Stimulated activated CD4-positive, alpha-beta T cell treated with anti-CD3 and anti-CD28 coated beads, Interleukin-4, amount 100 ng/mL, for 1 hour (primary cell): ENCODE results near the gene SETBP1.

Experiments used
- DNase-seq: peaks from one replicate; pipeline ENCODE4 v3.0.0-alpha.2; 2020

SETBP1 gene

DNA sequence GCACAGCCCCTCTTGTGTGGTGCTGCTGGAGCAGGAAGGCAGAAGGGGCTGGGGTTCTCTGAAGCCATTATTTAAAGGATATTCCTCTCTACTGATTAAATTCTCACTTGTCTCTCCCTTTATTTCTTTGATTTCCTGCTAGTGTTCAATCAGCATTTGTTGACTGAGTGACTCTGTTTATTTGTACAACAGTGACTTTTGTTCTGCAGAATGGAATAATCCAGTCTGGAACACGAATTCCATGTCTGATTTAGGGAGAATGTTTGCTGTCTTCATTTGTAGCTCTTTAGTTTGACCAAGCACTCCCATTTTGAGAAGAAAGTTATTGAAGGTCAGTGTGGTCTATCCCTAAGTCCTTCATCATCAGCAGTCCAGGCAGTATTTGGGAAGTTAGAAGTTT, 141.2 kb downstream of the SETBP1 start:
- DNase-seq: no peak

DNA sequence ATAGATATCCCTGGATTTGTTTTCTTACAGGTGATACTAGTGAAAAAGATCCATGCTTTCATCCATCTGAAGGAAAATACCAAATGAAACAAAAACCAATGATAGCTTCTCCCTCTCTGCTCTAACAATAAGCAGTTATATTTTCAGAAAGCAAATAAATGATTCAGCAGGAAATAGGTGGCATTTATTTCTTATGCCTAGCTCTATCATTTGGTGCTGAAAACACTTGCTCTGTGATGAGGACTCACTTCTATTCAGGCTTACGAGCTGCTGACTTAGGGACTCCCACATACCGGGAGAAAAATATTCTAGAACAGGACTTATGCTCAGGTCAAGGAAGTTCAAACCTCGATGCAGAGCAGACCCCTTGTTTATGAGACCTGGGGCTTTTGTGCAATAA, 142.6 kb downstream of the SETBP1 start:
- DNase-seq: no peak

DNA sequence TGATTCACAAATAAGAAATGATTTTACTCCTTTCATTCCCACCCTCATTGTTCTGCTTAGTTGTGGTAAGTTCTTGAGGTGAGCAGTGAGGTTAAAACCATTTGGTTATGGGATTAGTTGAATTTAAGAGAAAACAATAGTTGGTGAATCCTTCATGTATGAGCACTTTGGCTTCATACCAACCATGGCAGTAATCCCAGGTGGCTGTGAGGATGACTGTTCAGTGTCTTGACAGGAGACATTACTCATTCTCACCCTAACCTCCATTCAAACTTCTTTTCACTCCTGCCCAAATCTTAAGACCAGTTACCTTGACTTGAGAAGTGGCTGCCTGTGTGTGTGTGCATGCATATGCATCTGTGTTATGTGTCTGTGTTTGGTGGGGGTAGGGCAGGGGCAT, 143.1 kb downstream of the SETBP1 start:
- DNase-seq: no peak

DNA sequence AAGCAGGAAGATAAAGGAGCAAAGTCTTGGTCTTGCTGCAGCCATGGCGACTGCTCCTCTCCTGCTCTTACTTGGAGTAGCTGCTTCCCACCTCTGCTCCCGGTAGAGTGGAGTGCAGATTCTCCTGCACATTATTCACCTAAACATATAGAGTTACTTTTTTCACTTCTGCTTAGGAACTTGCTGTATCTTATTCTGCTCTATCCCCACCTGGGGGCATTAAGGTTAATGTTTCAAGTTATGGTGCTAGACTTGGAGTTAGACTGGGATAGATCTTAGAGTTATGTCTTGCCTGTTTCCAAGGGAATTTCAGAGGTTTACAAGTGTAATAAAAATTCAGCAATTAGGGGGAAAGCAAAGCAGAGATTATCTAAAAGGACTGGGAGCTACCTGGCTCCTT, 144.2 kb downstream of the SETBP1 start:
- no peak for DNase-seq

DNA sequence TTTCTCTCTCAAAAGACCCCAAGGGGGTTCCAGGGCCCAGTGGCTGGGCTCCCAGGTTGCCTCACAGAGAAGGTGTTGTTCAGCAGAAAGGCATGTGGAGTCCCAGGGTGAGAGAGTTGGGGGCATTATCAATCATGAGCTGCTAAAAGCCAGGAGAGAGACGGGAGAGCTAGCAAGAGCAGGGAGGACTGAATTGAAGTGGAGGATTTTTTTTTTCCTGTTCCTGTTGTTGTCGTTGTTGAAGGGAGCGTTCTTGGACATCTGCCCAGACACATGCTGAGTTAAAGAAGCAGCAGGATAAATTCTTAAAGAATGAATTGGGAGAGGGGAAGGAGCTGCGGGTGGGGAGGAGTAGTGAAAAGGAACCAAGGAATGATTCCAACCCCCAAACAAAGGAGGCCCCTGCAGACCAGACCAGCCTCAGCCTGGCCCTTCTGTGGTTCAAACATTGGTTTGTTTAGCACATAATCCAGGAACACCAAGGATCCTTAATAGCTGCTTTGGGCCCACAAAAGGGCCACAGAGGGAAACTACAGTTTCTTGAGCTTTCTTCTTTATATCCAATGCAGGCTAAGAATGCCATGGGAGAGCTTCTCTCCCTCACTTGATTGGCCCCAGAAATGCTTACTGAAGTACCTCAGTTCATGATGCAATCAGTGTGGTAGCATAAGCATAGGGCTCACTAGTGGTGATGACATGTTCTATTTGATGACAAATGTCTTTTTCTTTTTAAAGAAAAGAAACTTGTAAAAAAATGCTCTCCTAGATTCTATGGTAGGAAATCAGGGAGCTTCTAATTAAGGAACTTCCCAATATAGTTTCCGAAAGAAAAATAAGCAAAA, 146.0 kb downstream of the SETBP1 start:
- no peak for DNase-seq

DNA sequence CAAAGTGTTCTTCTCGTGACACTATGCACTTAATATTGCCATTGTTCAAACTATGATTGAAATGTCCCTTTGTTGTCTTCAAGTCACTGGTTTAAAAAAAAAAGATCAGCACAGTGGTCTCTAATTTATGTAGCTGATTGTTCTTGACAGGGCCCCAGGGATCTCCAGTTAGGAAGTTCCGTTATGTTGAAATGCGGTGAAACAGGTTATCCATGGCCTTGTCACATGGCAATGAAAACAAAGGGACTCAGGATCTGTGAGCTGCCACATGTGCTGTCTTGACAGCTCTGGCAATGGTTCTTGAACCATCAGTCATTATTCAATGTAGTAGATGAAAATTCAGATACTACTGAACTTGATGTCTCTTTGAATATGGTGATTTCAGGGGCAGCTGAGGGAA, 147.4 kb downstream of the SETBP1 start:
- DNase-seq: no peak

DNA sequence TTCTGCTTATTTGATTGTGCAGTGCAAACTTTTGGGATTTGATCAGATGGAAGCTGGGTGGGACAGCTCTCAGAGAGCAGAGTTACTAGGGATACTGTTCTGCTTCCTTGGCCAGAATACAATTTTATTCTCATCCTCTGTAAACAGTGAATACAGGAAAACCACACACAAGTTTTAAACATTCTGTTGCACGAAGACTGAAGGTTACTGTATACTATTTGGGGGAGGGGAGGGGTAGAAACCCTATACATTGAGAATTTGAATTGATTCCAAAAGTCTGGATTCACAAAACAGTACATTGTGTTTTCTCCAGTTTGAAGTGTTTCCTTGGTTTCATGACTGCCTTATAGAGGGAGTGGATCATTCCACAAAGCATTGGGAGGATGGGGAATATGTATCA, 149.9 kb downstream of the SETBP1 start:
- no peak for DNase-seq

DNA sequence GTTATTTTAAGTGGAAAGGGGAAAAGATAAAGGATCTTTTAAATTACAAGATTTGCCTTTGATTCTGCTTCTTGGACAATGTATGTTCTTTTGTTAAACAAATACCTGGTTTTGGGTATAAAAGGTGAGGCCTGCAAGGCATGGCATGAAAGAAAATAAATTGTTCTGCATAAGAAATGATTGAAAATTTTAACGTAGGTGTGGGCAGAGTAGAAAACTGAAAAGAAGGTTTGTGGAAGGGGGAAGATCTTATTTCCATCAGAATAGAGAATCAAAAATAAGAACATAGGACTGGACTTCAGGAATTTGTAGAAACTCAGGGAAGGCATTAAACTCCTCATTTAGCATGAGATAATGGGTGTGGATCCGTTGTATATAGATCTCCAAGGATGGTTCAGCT, 153.1 kb downstream of the SETBP1 start:
- DNase-seq: no peak

DNA sequence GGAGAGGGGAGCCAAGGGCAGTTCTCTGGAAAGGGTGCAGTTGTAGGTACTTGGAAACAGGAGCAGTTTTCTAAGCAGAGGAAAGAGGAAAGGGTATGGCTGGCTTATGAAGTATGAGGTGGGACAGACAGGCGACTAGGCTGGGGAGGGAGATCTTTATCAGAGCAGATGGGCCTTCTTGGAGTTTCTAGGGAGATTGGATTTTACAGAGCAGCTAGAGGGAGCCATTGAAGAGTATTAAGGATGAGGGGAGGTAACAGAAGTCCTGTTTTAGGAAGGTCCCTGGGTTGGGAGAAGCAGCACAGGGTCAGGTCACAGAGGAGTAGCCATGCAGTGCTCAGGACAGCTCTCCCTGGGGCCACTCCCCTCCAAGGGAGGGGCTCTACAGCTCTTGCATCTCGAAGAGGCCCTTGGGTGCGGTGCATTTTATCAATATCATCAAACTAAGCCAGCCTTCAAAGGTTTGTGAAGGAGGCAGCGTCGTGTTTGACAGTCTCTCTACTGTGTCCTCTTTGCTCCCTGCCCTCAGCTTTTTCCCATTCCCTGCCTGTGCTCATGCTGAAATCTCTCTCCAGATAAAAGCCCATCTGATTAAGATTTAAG, 154.3 kb downstream of the SETBP1 start:
- DNase-seq: no peak

DNA sequence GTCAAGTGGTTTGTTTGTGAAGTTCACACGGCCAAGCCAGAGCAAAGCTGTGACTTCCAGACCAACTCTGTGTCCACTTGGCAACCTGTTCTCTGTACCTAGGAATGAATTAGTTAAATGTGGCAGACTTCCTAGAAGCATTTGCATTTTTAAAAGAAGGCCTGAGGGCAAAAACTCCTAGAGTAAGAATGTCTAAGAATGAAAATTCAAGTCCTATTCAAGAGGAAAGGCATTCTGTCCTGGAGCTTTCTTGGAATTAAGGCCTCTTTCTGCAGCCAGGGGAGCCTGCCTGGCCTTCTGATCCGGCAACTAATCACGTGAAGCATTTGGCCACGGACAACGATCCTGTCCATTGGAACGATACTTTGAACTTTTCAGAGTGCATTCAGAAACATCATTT, 155.0 kb downstream of the SETBP1 start:
- DNase-seq: no peak

DNA sequence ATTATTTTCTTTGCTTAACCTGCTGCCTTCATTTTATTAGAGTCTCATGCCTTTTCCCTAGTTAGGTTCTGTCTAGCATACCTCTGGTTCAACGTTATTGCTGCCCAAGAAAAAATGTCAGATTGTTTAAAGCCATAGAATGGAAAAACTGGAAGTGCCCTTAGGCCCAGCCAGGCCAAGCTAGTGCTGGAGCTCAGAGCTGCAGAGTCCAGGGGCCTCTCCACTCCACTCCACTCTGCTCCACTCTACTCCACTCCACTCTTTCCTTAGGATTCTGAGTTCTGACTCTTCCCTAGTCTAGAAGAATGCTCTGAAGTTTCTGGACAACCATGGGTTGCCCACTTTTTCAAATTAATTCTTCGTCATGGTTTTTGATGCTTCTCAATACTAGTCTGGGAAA, 155.6 kb downstream of the SETBP1 start:
- no peak for DNase-seq

DNA sequence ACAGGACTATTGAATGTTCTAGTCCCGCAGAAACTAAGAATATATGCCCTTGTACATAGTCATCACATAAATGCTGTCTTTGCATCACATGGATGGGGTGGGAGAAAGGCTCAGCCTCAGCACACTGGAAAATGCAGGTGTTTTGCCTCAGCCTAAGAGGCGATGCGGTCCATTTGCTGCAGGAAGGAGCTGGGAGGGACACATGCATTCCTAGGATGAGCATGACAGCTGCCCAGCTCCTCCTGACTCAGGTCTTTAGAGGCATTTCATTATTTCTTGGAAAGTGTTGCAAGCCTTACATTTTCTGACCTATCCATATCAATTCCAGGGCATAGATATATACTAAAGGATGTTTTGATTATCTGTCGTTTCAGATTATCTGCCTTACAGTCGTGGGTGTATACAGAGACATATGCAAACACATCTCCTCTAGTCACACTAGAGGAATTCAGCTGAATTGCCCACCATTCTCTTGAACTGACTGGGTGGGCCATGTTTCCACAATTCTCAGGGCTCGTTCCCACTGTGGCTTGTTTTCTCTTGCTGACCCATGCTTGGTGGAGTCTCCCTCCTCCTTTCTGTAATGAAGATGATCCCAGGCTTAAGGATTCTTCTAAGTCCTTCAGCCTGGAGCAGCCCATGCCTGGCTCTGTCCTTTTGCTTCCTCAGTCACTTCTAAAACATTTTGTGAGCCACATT, 156.9 kb downstream of the SETBP1 start:
- DNase-seq: no peak

DNA sequence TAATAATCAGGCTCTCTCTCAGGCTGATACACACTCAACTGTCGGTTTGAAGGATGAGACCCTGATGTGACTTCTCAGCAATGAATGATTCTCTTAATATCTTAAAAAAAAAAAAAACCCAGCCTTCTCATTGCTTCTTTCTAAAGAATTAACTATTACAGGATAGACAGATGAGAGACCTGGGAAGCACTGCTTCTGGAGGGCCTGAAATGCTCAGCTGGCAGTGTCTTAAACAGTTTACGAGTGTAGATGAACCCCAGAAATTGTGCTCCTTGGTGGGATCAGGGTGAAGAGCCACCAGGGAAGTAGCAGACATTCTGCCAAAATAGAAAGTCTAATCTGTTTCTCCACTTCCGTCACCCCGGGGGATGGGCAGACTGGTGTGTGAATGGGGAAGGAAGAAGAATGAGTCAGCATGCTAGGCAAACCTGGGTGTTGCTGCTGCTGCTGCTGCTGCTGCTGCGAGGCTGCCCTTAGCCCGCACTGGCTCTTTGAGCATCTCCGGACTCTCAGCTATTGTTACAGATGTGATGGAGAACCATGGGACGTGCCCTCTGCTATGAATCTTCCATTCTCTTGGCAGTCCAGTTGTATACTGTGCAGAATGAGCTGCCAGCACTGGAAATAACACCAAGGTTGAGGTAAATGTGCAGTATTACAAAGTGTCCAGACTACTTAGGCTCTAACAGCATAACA, 158.4 kb downstream of the SETBP1 start:
- DNase-seq: peak; percentile 65

DNA sequence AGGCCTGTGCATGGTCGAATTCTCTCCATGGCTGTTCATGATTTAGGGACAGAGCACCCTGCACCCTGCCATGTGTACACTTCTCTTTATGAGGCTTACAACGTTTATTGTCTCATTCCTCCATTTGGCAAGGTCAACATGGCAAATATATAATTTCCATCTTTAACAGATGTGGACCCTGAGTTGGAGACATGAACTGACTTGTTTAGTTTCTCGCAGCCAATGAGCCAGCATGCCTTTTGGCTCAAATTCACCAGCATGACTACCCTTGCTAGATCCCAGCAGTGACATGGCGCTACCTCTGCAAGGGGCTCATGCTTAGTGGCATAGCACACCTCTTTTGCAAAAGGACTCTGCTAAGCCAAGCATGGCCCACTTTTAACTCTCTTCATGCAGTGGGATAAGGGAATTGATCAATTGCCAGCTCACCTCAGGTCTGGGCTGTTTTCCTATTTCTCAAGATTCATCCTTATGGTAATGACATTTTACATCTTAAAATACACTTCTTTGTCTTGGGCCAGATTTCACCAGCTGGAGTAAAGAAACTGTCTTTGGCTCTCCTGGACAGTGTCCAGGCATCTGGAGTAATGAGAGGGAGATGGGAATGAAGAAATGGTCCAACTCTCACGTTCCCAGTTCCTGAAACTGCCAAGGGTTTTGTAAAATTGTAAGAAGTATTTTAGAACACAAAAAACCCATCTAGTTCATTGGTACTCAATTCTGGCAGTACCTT, 159.5 kb downstream of the SETBP1 start:
- no peak for DNase-seq

DNA sequence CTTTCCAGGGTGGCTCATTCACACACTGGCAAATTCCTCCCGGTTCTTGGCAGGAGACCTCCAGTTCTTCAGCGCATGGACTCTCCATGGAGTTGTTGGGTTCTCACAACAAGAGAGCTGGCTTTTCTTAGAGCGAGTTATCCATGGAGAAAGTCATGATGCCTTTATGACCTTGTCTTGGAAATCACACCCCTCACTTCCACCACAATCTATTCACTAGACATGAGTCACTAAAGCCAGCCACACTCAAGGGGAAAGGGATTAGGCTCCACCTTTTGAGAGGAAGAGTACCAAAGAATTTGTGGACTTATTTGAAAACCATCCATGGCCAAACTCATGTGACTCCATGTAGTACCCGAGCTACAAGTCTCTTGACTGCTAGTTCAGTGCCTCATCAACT, 160.5 kb downstream of the SETBP1 start:
- DNase-seq: no peak

DNA sequence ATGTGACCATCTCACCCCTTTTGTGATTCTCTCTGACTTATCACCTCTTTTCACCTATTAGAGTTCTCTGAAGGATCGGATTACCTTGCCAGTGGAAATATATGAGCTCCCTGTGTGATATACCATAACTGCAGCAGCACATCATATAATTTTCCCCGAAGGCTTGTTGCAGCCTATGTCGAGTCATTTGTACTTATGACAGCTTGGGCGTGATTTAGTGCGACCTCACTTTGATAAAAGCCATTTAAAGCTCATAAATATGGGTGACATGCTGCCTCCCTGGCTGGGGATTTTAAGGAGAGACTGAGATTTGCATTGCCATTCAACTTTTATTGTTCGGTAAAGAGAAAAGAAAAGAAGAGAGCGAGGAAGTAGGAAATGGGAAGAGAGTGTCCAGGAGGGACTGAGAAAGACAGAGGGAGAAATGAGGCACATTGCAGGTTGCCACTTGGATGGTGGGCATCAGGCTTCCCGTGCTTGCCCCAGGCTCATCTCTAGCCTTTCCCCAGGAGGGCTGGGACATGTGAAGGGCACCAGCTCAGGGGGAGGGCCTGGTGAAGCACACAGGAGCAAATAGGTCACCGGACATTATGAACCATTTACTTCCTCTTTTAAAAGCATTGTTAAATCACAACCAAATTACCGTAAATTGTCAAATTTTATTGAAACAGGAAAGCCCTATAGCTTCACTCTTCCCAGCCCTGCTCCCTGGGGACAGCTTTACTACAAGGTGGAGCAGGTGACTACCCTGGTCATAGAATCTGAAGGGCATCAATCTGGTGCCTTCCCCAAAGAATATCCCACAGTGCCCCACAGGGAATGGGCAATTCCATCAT, 161.3 kb downstream of the SETBP1 start:
- no peak for DNase-seq

DNA sequence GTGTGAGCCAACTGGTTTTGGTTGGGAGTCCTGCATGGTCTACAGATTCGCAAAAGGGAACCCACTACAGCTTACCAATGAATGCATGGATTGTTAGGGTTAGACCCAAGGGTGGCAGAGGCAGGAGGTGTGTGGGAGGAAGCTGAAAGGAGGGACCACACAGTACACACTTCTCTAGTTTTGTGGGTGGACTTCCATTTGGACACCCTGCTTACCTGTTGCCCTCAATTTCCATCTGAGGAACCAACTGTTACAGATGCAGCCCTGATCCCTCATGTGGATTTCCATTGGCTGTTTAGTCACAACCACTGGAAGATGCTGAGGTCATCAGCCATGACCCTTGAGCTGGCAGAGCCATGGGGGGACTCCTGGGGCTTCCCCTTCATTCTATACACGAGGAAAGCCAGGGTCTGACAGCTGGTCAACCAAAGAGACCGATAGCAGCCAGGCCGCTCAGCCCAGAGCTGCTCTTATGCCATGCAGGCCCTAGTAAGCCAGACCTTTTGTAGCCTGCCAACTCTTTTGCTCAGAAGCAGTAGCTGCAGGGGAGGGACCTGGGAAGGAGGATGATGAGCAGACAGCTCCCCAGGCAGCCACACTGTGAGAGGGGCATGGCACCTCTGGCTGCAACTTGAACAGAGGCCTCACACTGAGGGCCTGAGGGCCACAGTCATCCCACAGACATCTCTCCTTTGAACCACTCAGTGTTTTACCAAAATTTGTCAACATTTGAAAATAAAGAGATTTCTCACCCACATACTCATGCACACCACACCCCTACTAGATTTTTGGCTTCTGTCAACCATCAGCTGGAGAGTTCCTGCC, 162.1 kb downstream of the SETBP1 start:
- no peak for DNase-seq

DNA sequence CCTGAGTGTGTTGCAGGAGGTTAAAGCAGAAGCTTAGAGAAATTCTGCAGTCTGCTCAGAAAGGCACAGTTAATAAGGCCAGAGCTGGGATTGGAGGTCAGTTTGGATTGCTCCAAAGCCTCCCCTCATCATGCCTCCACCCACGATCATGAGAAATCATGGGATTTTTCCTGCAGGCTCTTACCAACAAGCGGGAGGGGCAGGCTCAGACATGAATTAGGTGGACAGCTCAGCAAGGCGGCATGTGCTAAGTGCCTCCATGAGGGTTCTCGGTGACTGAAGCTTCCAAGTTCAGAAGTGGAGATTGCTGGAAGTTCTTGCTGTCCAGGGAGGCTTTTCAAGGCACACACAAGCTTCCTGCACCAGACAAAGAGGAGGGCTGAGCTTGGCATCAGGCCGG, 163.8 kb downstream of the SETBP1 start:
- no peak for DNase-seq

DNA sequence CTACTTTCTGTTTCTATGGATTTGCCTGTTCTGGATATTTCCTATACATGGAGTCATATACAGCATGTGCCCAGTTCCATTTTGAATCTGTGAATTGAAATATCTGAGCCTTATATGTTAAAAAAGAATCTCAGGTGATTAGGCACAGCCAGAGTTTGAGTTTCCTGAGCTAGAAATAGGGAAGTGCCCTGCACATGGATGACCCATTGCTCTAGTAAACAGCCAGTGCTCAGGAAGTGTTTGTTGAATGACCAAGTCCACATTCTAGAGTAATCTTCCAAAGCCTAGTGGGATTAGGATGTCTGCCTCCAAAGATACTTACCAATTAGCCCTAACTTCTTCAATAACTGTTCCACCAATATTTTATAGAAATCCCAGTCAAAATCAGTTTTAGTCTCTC, 165.8 kb downstream of the SETBP1 start:
- no peak for DNase-seq

DNA sequence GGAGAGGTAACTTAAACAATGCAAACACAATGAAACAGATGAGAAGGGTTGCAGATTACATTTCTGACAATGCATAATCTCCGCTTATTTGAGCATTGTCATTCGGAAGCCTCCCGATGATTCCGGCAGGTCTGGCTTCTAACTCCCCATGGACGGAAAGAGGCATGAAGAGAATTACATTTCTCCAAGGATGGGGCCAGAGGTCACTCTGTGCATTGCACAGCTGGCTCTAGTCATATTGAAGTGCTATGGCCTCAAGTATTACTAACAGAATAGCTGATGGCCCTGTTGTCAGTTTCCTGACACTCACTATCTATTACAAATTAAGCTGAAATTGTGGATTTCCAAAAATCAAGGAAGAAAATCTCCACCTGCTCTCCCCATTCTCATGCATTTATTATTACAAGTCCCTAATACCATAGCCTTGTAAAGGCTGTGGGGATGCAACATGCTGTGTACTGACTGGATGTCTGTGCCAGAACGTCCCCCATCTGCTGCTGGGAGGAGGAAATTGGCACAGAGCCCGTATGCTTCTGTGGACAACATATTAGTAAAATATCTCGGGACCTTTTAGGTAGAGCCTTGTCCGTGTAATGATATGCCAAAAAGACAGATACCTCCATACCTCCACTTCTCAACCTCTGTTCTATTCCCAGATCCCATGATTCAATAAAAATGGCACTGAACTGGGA, 168.1 kb downstream of the SETBP1 start:
- no peak for DNase-seq
